SK-N-SH treated with all-trans-retinoic acid at 6 μM for 48 hours (cell line): Measurements from ENCODE around the gene TIMM10.

Experiments
- ATAC-seq: fragments of 200-7000 bp; cut with Tn5 transposase; 3 replicates; pipeline ENCODE4 v1.9.1; 2020; ENCODE audit warnings: mild to moderate bottlenecking, moderate library complexity
- ARNTL ChIP-seq: fragments of 450-650 bp; formaldehyde crosslinking; IDR thresholded peaks from 2 replicates; pipeline ENCODE4 v1.5.0; 2020; ENCODE audit warnings: low read depth, mild to moderate bottlenecking, moderate library complexity, borderline replicate concordance
- BACH2 ChIP-seq: fragments of 250-450 bp; sonication (Bioruptor Pico); IDR thresholded peaks from 2 replicates; pipeline ENCODE4 v1.9.0; 2021; ENCODE audit warnings: mild to moderate bottlenecking, borderline replicate concordance
- CREB5 ChIP-seq: fragments of 250-450 bp; sonication (Bioruptor Pico); IDR thresholded peaks from 2 replicates; pipeline ENCODE4 v1.5.1; 2020; ENCODE audit warnings: low read depth, mild to moderate bottlenecking, moderate library complexity
- CSDC2 ChIP-seq: fragments of 250-450 bp; sonication (Bioruptor Pico); IDR thresholded peaks from 2 replicates; pipeline ENCODE4 v1.5.0; 2020; ENCODE audit warnings: mild to moderate bottlenecking, moderate library complexity
- CSRNP3 ChIP-seq: fragments of 250-450 bp; sonication (Bioruptor Pico); IDR thresholded peaks from 2 replicates; pipeline ENCODE4 v1.5.1; 2021; ENCODE audit warnings: mild to moderate bottlenecking, moderate library complexity
- ESRRG ChIP-seq: fragments of 250-450 bp; sonication (Bioruptor Pico); IDR thresholded peaks from 2 replicates; pipeline ENCODE4 v1.6.1; 2021; ENCODE audit warnings: mild to moderate bottlenecking
- GLIS3 ChIP-seq: fragments of 250-450 bp; sonication (Bioruptor Pico); IDR thresholded peaks from 2 replicates; pipeline ENCODE4 v1.5.0; 2020; ENCODE audit warnings: mild to moderate bottlenecking, moderate library complexity
- ISL1 ChIP-seq: fragments of 250-450 bp; sonication (Bioruptor Pico); IDR thresholded peaks from 2 replicates; pipeline ENCODE4 v2.1.2; 2022; ENCODE audit warnings: mild to moderate bottlenecking, moderate library complexity
- OSR1 ChIP-seq: fragments of 250-450 bp; sonication (Bioruptor Pico); IDR thresholded peaks from 2 replicates; pipeline ENCODE4 v1.8.0; 2022; ENCODE audit warnings: moderate library complexity, mild to moderate bottlenecking, inconsistent platforms
- PATZ1 ChIP-seq: fragments of 250-450 bp; sonication (Bioruptor Pico); IDR thresholded peaks from 2 replicates; pipeline ENCODE4 v1.8.0; 2020; ENCODE audit warnings: mild to moderate bottlenecking, moderate library complexity, borderline replicate concordance
- POU6F1 ChIP-seq: fragments of 250-450 bp; sonication (Bioruptor Pico); IDR thresholded peaks from 2 replicates; pipeline ENCODE4 v1.8.0; 2021; ENCODE audit warnings: low read depth, mild to moderate bottlenecking, moderate library complexity, borderline replicate concordance
- PPARA ChIP-seq: fragments of 250-450 bp; sonication (Bioruptor Pico); IDR thresholded peaks from 2 replicates; pipeline ENCODE4 v1.5.0; 2020; ENCODE audit warnings: mild to moderate bottlenecking, borderline replicate concordance
- RARB ChIP-seq: fragments of 250-450 bp; sonication (Bioruptor Pico); IDR thresholded peaks from 2 replicates; pipeline ENCODE4 v1.8.0; 2021; ENCODE audit warnings: mild to moderate bottlenecking, moderate library complexity
- SNAI2 ChIP-seq: fragments of 250-450 bp; sonication (Bioruptor Pico); IDR thresholded peaks from 2 replicates; pipeline ENCODE4 v1.5.0; 2020; ENCODE audit warnings: mild to moderate bottlenecking, moderate library complexity
- TCF4 ChIP-seq: fragments of 250-450 bp; sonication (Bioruptor Pico); IDR thresholded peaks from 2 replicates; pipeline ENCODE4 v1.8.0; 2021; ENCODE audit warnings: mild to moderate bottlenecking, moderate library complexity, borderline replicate concordance
- TOX ChIP-seq: fragments of 250-450 bp; sonication (Bioruptor Pico); IDR thresholded peaks from 2 replicates; pipeline ENCODE4 v1.8.0; 2021; ENCODE audit warnings: mild to moderate bottlenecking, moderate library complexity, borderline replicate concordance
- TSHZ2 ChIP-seq: fragments of 250-450 bp; sonication (Bioruptor Pico); IDR thresholded peaks from 2 replicates; pipeline ENCODE4 v1.5.0; 2020; ENCODE audit warnings: mild to moderate bottlenecking, moderate library complexity
- ZC3H10 ChIP-seq: fragments of 250-450 bp; sonication (Bioruptor Pico); IDR thresholded peaks from 2 replicates; pipeline ENCODE4 v1.5.1; 2021; ENCODE audit warnings: mild to moderate bottlenecking, moderate library complexity
- ZFP3 ChIP-seq: fragments of 250-450 bp; sonication (Bioruptor Pico); IDR thresholded peaks from 2 replicates; pipeline ENCODE4 v1.5.0; 2020; ENCODE audit warnings: mild to moderate bottlenecking, moderate library complexity
- ZFP30 ChIP-seq: fragments of 450-650 bp; formaldehyde crosslinking; IDR thresholded peaks from 2 replicates; pipeline ENCODE4 v1.5.0; 2022; ENCODE audit warnings: mild to moderate bottlenecking, moderate library complexity
- ZNF565 ChIP-seq: fragments of 450-650 bp; formaldehyde crosslinking; conservative IDR thresholded peaks from 2 replicates; pipeline ENCODE4 v1.5.0; 2020; ENCODE audit warnings: low read depth, mild to moderate bottlenecking, moderate library complexity
- ZNF70 ChIP-seq: fragments of 450-650 bp; formaldehyde crosslinking; IDR thresholded peaks from 2 replicates; pipeline ENCODE4 v1.5.0; 2020; ENCODE audit warnings: mild to moderate bottlenecking, moderate library complexity
- ZNF8 ChIP-seq: fragments of 450-650 bp; formaldehyde crosslinking; IDR thresholded peaks from 2 replicates; pipeline ENCODE4 v1.5.0; 2020; ENCODE audit warnings: mild to moderate bottlenecking, moderate library complexity

The TIMM10 gene

GRCh38 chr11:57479911-57480310 is 50.6 kb downstream of the TIMM10 start:
- no peak for ATAC-seq
- no peak for TF ChIP-seq TCF4 (CRISPR knock-in tag)
- no peak for TF ChIP-seq PPARA (CRISPR knock-in tag)
- no peak for TF ChIP-seq GLIS3
- no peak for TF ChIP-seq TOX
- no peak for TF ChIP-seq PATZ1 (CRISPR knock-in tag)
- no peak for TF ChIP-seq ZNF8 (CRISPR knock-in tag)
- TF ChIP-seq ZC3H10 (CRISPR knock-in tag) = no peak
- no peak for TF ChIP-seq ESRRG
- TF ChIP-seq RARB (CRISPR knock-in tag) = no peak
- no peak for TF ChIP-seq POU6F1 (CRISPR knock-in tag)
- TF ChIP-seq OSR1 = no peak
- no peak for TF ChIP-seq ZNF70 (CRISPR knock-in tag)
- no peak for TF ChIP-seq ZNF565
- TF ChIP-seq ISL1 (CRISPR knock-in tag) = no peak

- TF ChIP-seq ZC3H10 (CRISPR knock-in tag) (no peak), TSHZ2 (CRISPR knock-in tag) (no peak), CREB5 (CRISPR knock-in tag) (no peak), CSDC2 (CRISPR knock-in tag) (no peak), ZFP30 (CRISPR knock-in tag) (no peak), ARNTL (CRISPR knock-in tag) (no peak), PATZ1 (CRISPR knock-in tag) (no peak), ZFP3 (CRISPR knock-in tag) (no peak), SNAI2 (CRISPR knock-in tag) (no peak), ISL1 (CRISPR knock-in tag) (no peak), CSRNP3 (CRISPR knock-in tag) (no peak), TCF4 (CRISPR knock-in tag) (no peak), ZNF565 (no peak), PPARA (CRISPR knock-in tag) (no peak), ZNF70 (CRISPR knock-in tag) (no peak), ZNF8 (CRISPR knock-in tag) (no peak), OSR1 (no peak), TOX (no peak), BACH2 (CRISPR knock-in tag) (no peak), GLIS3 (no peak)
- no peak for ATAC-seq
These were observed 51.4 kb downstream of the TIMM10 start for GRCh38 chr11:57479021-57479663.
